ENCODE data around the gene ZXDC. TPM values are rescaled to one million over a fixed set of nuclear protein-coding genes. Genes with fewer than 3 reads are reported as not detected.

Gene ZXDC
- total RNA-seq, 2 donors from 2014 or later = 53.5 to 55.0 TPM

DNA sequence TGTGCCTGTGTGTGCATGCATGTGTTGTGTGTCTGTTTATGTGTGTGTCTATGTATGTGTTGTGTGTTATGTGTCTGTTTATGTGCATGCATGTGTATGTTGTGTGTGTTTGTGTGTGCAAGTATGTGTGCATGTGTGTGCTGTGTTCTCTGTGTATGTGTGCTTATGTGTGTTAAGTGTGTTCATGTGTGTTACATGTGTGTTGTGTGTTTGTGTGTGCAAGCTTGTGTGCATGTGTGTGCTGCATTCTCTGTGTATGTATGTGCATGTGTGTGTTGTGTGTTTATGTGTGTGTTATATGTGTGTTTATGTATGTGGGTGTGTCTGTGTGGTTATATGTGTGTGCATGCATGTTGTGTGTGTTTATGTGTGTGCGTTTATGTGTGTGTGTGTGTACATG lies 27.0 kb upstream of the ZXDC start:
- ATAC-seq (ENCODE audit: insufficient number of reproducible peaks, low FRiP score, low read depth) = no peak
- Histone ChIP-seq H3K27me3 (replicated peaks; ENCODE audit: insufficient read depth) (no peaks in the 10 kb centered on the region), H3K9me3 (no peaks in the 10 kb centered on the region), H3K4me3 (no peak overlapping the region), H3K4me1 (ENCODE audit: control insufficient read depth in 1 of 2, low read depth in 2 of 2) (no peaks in the 10 kb centered on the region), H3K36me3 (no peaks in the 10 kb centered on the region), H3K27ac (no peak overlapping the region)
- TF ChIP-seq CTCF (IDR thresholded peaks at IDR 0.05) = no peak
- no peak for DNase-seq (ENCODE audit: low spot score)

GRCh38 chr3:126501736-126502135 lies 26.0 kb upstream of the ZXDC start:
- Histone ChIP-seq H3K27ac (no peak overlapping the region), H3K4me3 (no peak overlapping the region), H3K9me3 (no peaks in the 10 kb centered on the region), H3K4me1 (ENCODE audit: control insufficient read depth in 1 of 2, low read depth in 2 of 2) (no peaks in the 10 kb centered on the region), H3K36me3 (no peaks in the 10 kb centered on the region), H3K27me3 (replicated peaks; ENCODE audit: insufficient read depth) (no peaks in the 10 kb centered on the region)
- DNase-seq (ENCODE audit: low spot score) (no peak), ATAC-seq (ENCODE audit: insufficient number of reproducible peaks, low FRiP score, low read depth) (no peak)
- TF ChIP-seq CTCF (IDR thresholded peaks at IDR 0.05) = no peak

DNA sequence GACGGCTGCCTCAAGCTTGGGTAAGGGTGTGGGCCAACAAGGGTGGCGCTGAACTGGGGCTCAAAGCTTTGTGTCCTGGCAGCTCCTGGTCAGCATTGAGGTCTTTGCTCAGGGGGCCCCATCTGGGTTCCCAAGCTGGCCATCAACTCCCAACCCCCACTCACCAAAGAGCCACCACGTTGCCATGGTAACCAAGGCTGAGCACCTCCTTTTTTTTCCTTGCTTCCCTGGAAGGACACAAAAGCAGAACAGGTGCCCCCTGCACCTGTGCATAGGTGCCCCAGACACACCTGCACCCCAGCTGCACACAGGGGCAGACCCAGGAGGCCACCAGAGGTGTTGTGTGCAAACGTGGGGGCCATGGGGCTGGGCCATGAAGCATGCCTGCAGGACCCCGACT lies 25.4 kb upstream of the ZXDC start:
- H3K36me3 ChIP-seq = no peaks in the 10 kb centered on the region
- ATAC-seq (ENCODE audit: insufficient number of reproducible peaks, low FRiP score, low read depth) (no peak), DNase-seq (ENCODE audit: low spot score) (no peak)
- H3K9me3 ChIP-seq = no peaks in the 10 kb centered on the region
- no peaks in the 10 kb centered on the region for H3K27me3 ChIP-seq (replicated peaks; ENCODE audit: insufficient read depth)
- no peaks in the 10 kb centered on the region for H3K4me1 ChIP-seq (ENCODE audit: control insufficient read depth in 1 of 2, low read depth in 2 of 2)
- no peak for TF ChIP-seq CTCF (IDR thresholded peaks at IDR 0.05)
- H3K4me3 ChIP-seq = no peak overlapping the region
- H3K27ac ChIP-seq = no peak overlapping the region

DNA sequence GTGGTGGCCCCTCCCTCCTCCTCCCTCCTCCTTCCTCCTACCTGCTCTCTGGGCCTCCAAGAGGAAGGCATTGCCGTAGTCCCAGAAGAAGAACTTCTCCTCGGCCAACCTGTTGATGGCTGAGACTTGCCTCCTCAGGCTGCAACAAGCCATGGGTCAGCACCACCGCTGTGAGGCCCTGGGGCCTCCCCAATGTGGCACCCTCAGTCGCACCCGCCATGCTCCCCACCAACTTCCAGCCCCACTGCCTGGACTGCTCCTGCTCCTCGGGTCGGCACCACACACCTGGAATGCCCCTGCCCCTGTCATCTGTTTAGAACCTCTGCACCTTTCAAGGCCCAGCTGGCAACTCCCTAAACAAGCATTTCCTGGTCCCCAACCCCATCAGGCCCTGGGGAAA lies 24.3 kb upstream of the ZXDC start:
- Histone ChIP-seq H3K27ac (no peak overlapping the region), H3K4me3 (no peak overlapping the region), H3K4me1 (ENCODE audit: control insufficient read depth in 1 of 2, low read depth in 2 of 2) (no peaks in the 10 kb centered on the region), H3K27me3 (replicated peaks; ENCODE audit: insufficient read depth) (no peaks in the 10 kb centered on the region), H3K9me3 (no peaks in the 10 kb centered on the region), H3K36me3 (no peaks in the 10 kb centered on the region)
- ATAC-seq (ENCODE audit: insufficient number of reproducible peaks, low FRiP score, low read depth) = no peak
- no peak for DNase-seq (ENCODE audit: low spot score)
- TF ChIP-seq CTCF (IDR thresholded peaks at IDR 0.05) = no peak

- Histone ChIP-seq H3K36me3 (no peaks in the 10 kb centered on the region), H3K27me3 (replicated peaks; ENCODE audit: insufficient read depth) (no peaks in the 10 kb centered on the region), H3K4me1 (ENCODE audit: control insufficient read depth in 1 of 2, low read depth in 2 of 2) (no peaks in the 10 kb centered on the region), H3K4me3 (no peak overlapping the region), H3K27ac (no peak overlapping the region), H3K9me3 (no peaks in the 10 kb centered on the region)
- DNase-seq (ENCODE audit: low spot score) (no peak), ATAC-seq (ENCODE audit: insufficient number of reproducible peaks, low FRiP score, low read depth) (no peak)
- TF ChIP-seq CTCF (IDR thresholded peaks at IDR 0.05) = no peak
Measured at GRCh38 chr3:126499401-126499800, 23.7 kb upstream of the ZXDC start.

All from thoracic aorta (tissue), 2 donors.